K562 (cell line): Measurements from ENCODE around the gene ZNF750. TPM values are rescaled to one million over a fixed set of nuclear protein-coding genes. Genes with fewer than 3 reads are reported as not detected.
A peak's percentile ranks its signal among the peaks of the same experiment; 100 is the strongest.

Source experiments
- ATAC-seq: fragments of 200-7000 bp; cut with Tn5 transposase; 3 replicates; pipeline ENCODE4 v1.9.1; 2020; ENCODE audit warnings: moderate library complexity
- BruUV-seq: library from RNA; stranded (reverse); fragments of 400-500 nt; replicated peaks from 2 replicates; lab custom pipeline; 2021; lab: Mats Ljungman, UMichigan
- CTCF ChIA-PET: fragments of 300-600 bp; formaldehyde crosslinking; extraction: SDS; loops from one replicate; lab custom pipeline; 2021; ENCODE audit warnings: low intra/inter-chr PET ratio; lab: Yijun Ruan, JAX
- POLR2A ChIA-PET: fragments of 300-600, 350-650 bp; sonication (Branson Sonifier 250); formaldehyde crosslinking; extraction: SDS; loops from one replicate; lab custom pipeline; 2021; ENCODE audit warnings: antibody characterized with exemption, inconsistent platforms; lab: Yijun Ruan, JAX
- DNase-seq, 4 experiments: peaks; one replicate each; pipeline versions ENCODE4 v3.0.0 to v3.0.0-alpha.2; 2011 to 2018; ENCODE audit warnings: low spot score in 3 of 4, mixed read lengths in 3 of 4; ENCODE audit errors: extremely low read depth in 1 of 4
- FAIRE-seq: peaks from 2 replicates; lab custom pipeline; 2011; peaks lifted over from hg19 to GRCh38; lab: Jason Lieb, UNC
- H2AFZ ChIP-seq: 2 replicates; pipeline ENCODE4 v1.6.0; 2011; ENCODE audit warnings: low read depth, low read length, control low read depth, inconsistent platforms
- H3K27ac ChIP-seq: fragments of 200-600 bp; 3 replicates; pipeline ENCODE4 v1.8.0; 2011; ENCODE audit warnings: low read depth, mild to moderate bottlenecking, control low read depth, inconsistent platforms, low read length, moderate library complexity, mixed read lengths; ENCODE audit errors: extremely low read depth
- H3K27me3 ChIP-seq, 2 experiments: fragments of 300-600 bp in 1 of 2; 2 replicates in 1 of 2; 3 replicates in 1 of 2; pipeline versions ENCODE4 v1.6.0 to v1.8.0; 2011; ENCODE audit warnings: inconsistent platforms in 2 of 2, low read length in 2 of 2, mild to moderate bottlenecking in 1 of 2, mixed read lengths in 1 of 2, moderate library complexity in 1 of 2; ENCODE audit not compliant: control insufficient read depth in 2 of 2, insufficient read depth in 2 of 2
- H3K36me3 ChIP-seq: fragments of 300-600 bp; 3 replicates; pipeline ENCODE4 v1.8.0; 2011; ENCODE audit warnings: mild to moderate bottlenecking, low read length, inconsistent platforms; ENCODE audit not compliant: control insufficient read depth, insufficient read depth
- H3K4me1 ChIP-seq, 2 experiments: fragments of 200-600 bp in 1 of 2; replicated peaks in 1 of 2; 2 replicates in 1 of 2; 3 replicates in 1 of 2; pipeline versions ENCODE4 v1.5.1 to v1.8.0; 2011; ENCODE audit warnings: inconsistent platforms in 2 of 2, low read length in 2 of 2, mild to moderate bottlenecking in 1 of 2, mixed read lengths in 1 of 2, moderate library complexity in 1 of 2; ENCODE audit not compliant: control insufficient read depth in 2 of 2, insufficient read depth in 2 of 2
- H3K4me2 ChIP-seq: 2 replicates; pipeline ENCODE4 v1.6.1; 2011; ENCODE audit warnings: low read length, control low read depth, inconsistent platforms, mixed read lengths; ENCODE audit not compliant: insufficient read depth
- H3K4me3 ChIP-seq: fragments of 200-600 bp; sonication (generic), shearing (Covaris generic); 2 replicates; pipeline ENCODE4 v1.5.1; 2016; ENCODE audit warnings: control low read depth, inconsistent platforms
- H3K79me2 ChIP-seq: fragments of 200-600 bp; 3 replicates; pipeline ENCODE4 v1.8.0; 2011; ENCODE audit warnings: low read length, inconsistent platforms; ENCODE audit not compliant: control insufficient read depth, insufficient read depth
- H3K9ac ChIP-seq, 2 experiments: 2 replicates each; pipeline versions ENCODE4 v1.6.0 to v1.6.1; 2011; ENCODE audit warnings: low read depth in 2 of 2, low read length in 2 of 2, control low read depth in 1 of 2, inconsistent platforms in 1 of 2, mild to moderate bottlenecking in 1 of 2, mixed read lengths in 1 of 2; ENCODE audit not compliant: insufficient read depth in 1 of 2
- H3K9me1 ChIP-seq: one replicate; pipeline ENCODE4 v1.6.0; 2011; ENCODE audit warnings: inconsistent platforms, mild to moderate bottlenecking, low read length, moderate library complexity; ENCODE audit not compliant: control insufficient read depth, insufficient read depth
- H3K9me3 ChIP-seq: replicated peaks from 2 replicates; pipeline ENCODE4 v1.5.1; 2011; ENCODE audit warnings: low read depth, low read length, inconsistent platforms; ENCODE audit not compliant: control insufficient read depth, insufficient read depth
- H4K20me1 ChIP-seq: replicated peaks from 2 replicates; pipeline ENCODE4 v1.6.1; 2011; ENCODE audit warnings: low read length, inconsistent platforms, mixed read lengths; ENCODE audit not compliant: control insufficient read depth, insufficient read depth
- ETV1 ChIP-seq: fragments of 450-650 bp; conservative IDR thresholded peaks from 2 replicates; pipeline ENCODE4 v1.6.1; 2016; ENCODE audit warnings: missing genetic modification characterization, control low read depth, low read depth, missing compliant biosample characterization
- GABPB2 ChIP-seq: fragments of 250-450 bp; sonication (Bioruptor Pico); conservative IDR thresholded peaks from 2 replicates; pipeline ENCODE4 v1.5.1; 2021; ENCODE audit warnings: mild to moderate bottlenecking
- HDAC1 ChIP-seq, 2 experiments: fragments of 450-650 bp; IDR thresholded peaks; 2 replicates each; pipeline ENCODE4 v1.6.1; 2016 to 2017; ENCODE audit warnings: inconsistent platforms in 1 of 2, mild to moderate bottlenecking in 1 of 2, moderate library complexity in 1 of 2
- MTA2 ChIP-seq: fragments of 450-650 bp; IDR thresholded peaks from 2 replicates; pipeline ENCODE4 v1.6.1; 2016; ENCODE audit warnings: low read depth
- NFRKB ChIP-seq: fragments of 450-650 bp; IDR thresholded peaks from 2 replicates; pipeline ENCODE4 v1.6.1; 2016; ENCODE audit warnings: low read depth
- SOX6 ChIP-seq: fragments of 450-650 bp; IDR thresholded peaks from 2 replicates; pipeline ENCODE4 v1.6.1; 2014; ENCODE audit warnings: mild to moderate bottlenecking
- SRSF1 ChIP-seq: fragments of 200-400 bp; formaldehyde crosslinking; IDR thresholded peaks from 2 replicates; pipeline ENCODE4 v1.6.1; 2017; ENCODE audit warnings: mild to moderate bottlenecking, low read depth, low read length, moderate library complexity
- U2AF2 ChIP-seq: fragments of 200-400 bp; formaldehyde crosslinking; optimal IDR thresholded peaks from 2 replicates; pipeline ENCODE3; 2017; ENCODE audit warnings: low read depth, mild to moderate bottlenecking, low read length
- ZNF143 ChIP-seq: sonication (generic); formaldehyde crosslinking; IDR thresholded peaks from 2 replicates; pipeline ENCODE4 v1.9.0; 2022; ENCODE audit warnings: mild to moderate bottlenecking, missing genetic modification reagents
- ZNF165 ChIP-seq: fragments of 250-450 bp; sonication (Bioruptor Pico); IDR thresholded peaks from 2 replicates; pipeline ENCODE4 v1.4.0; 2020; ENCODE audit warnings: borderline replicate concordance
- ZNF253 ChIP-seq: fragments of 250-450 bp; sonication (Bioruptor Pico); conservative IDR thresholded peaks from 2 replicates; pipeline ENCODE4 v1.6.1; 2021; ENCODE audit warnings: mild to moderate bottlenecking
- ZNF586 ChIP-seq: fragments of 450-650 bp; formaldehyde crosslinking; conservative IDR thresholded peaks from 2 replicates; pipeline ENCODE4 v1.4.0; 2020; ENCODE audit warnings: mild to moderate bottlenecking, moderate library complexity
- ZNF699 ChIP-seq: fragments of 250-450 bp; sonication (Bioruptor Pico); IDR thresholded peaks from 2 replicates; pipeline ENCODE4 v1.8.0; 2021; ENCODE audit warnings: mild to moderate bottlenecking, moderate library complexity; ENCODE audit not compliant: insufficient replicate concordance
- ZNF717 ChIP-seq: fragments of 250-450 bp; sonication (Bioruptor Pico); IDR thresholded peaks from 2 replicates; pipeline ENCODE4 v1.5.0; 2021
- ZNF77 ChIP-seq: fragments of 250-450 bp; sonication (Bioruptor Pico); IDR thresholded peaks from 2 replicates; pipeline ENCODE4 v1.5.0; 2020
- WGBS: fragments of 100-300 bp; shearing (Covaris generic); methylation state at CpG from one replicate; pipeline ENCODE4 v1.1.6; 2016; ENCODE audit warnings: low coverage, mixed read lengths; ENCODE audit not compliant: insufficient coverage; ENCODE audit errors: missing lambda C conversion rate; 5-methylcytosine and 5-hydroxymethylcytosine counted together
- in situ Hi-C: fragments of 300-500 bp; cut with MboI; formaldehyde crosslinking; loops from 4 replicates; pipeline ENCODE4 v1.15.0; 2018; ENCODE audit warnings: inconsistent platforms, mixed read lengths
- intact Hi-C: fragments of 100-400 bp; cut with micrococcal nuclease; formaldehyde crosslinking; loops from 2 replicates; pipeline ENCODE4 v1.14.2; 2022
- polyA plus RNA-seq, 8 experiments: library from polyadenylated mRNA; depleted of rRNA in 4 of 8; stranded (reverse) in 5 of 8; unstranded in 3 of 8; fragments of >200 nt; fragmentation: Nextera tagmentation in 2 of 8; fragmentation: Illumina TruSeq in 1 of 8; extraction: Ambion mirVana in 2 of 8; extraction: Trizol in 1 of 8; gene quantifications; 2 replicates each; pipeline versions ENCODE4 v1.2.1 to v1.2.3, GENCODE V29; 2011 to 2014; ENCODE audit warnings: inconsistent platforms in 1 of 8, missing spikeins in 1 of 8
- total RNA-seq, 7 experiments: library from RNA; depleted of rRNA in 6 of 7; stranded (reverse); fragments of >200 nt in 6 of 7; fragmentation: Illumina TruSeq in 2 of 7; extraction: Trizol in 2 of 7; gene quantifications; 2 replicates each; pipeline versions ENCODE4 v1.2.1 to v1.2.3, GENCODE V29; 2011 to 2021; ENCODE audit warnings: low replicate concordance in 1 of 7
- TF ChIP-seq, protein P1 (sequence below), 2 experiments: fragments of 450-650 bp in 1 of 2; sonication (generic) in 1 of 2; formaldehyde crosslinking in 1 of 2; IDR thresholded peaks; 2 replicates each; pipeline versions ENCODE4 v1.7.1 to v1.9.0; 2016 to 2022; ENCODE audit warnings: inconsistent platforms in 1 of 2, mild to moderate bottlenecking in 1 of 2, missing genetic modification reagents in 1 of 2

The ZNF750 gene
- total and polyA plus RNA-seq, 9 of the 15 experiments (the other 6 are each of a cell fraction or from before 2014, with no cell fraction given): not detected

DNA sequence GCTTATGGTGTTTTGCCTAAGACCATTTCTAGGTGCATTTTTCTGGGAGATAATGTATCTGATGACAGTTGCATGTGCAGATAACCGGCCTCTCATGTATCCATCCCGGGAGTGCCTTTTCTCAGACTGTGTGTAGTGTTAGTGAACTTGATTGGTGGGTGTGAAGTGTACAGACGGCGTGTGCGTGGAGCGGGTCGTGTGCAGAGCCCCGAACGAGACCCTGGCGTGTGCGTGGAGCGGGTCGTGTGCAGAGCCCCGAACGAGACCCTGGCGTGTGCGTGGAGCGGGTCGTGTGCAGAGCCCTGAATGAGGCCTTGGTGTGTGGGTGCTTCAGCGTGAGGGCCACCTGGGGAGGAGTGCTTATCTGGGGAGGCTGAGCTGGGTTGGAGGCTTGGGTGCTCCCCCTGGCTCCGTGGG, 28.9 kb upstream of the ZNF750 start:
- Histone ChIP-seq H4K20me1 (no peaks in the 10 kb centered on the region), H3K27ac (peak overlapping the region; percentile 74), H3K27me3 (no peaks in the 10 kb centered on the region), H3K9me1 (no peaks in the 10 kb centered on the region), H2AFZ (peak overlapping the region; percentile 58), H3K9me3 (no peaks in the 10 kb centered on the region), H3K36me3 (peaks cover 32% of the 10 kb centered on the region; the same call in 2 of the 3 replicates), H3K4me3 (no peak overlapping the region; the same call in 1 of the 2 replicates), H3K9ac (peak overlapping the region; percentile 42 to 89), H3K4me2 (peak overlapping the region; percentile 73), H3K4me1 (peaks cover 28 to 76% of the 10 kb centered on the region in 2 experiments), H3K79me2 (peaks cover 30% of the 10 kb centered on the region)
- ChIA-PET CTCF (no interaction called here), POLR2A (interaction anchor here (0.7 to 1.8 kb wide), 2 partner anchors 9 to 16 kb away, joined by 3 to 6 read pairs; no protein-coding TSS in a partner anchor)
- no TSS peak for BruUV-seq
- FAIRE-seq (peak; percentile 95), ATAC-seq (peak; percentile 70), DNase-seq (peak; percentile 71 to 78 (median 72))
- intact Hi-C loops: no loop called here
- WGBS: 2% methylated on average over 21 of the region's 21 CpGs
- in situ Hi-C loops: no loop called here
- TF ChIP-seq GABPB2 (CRISPR knock-in tag) (no peak), ZNF165 (no peak), HDAC1 (IDR thresholded peaks at IDR 0.05) (peak in 1 of 2 experiments; percentile 75; a peak in 2 of 4 replicates), ZNF253 (CRISPR knock-in tag) (no peak), ETV1 (tag) (no peak), ZNF143 (no peak), SRSF1 (no peak), ZNF699 (CRISPR knock-in tag) (no peak), SOX6 (peak; percentile 56), ZNF717 (CRISPR knock-in tag) (no peak), ZNF586 (CRISPR knock-in tag) (no peak), ZNF77 (CRISPR knock-in tag) (no peak), U2AF2 (no peak), MTA2 (peak; percentile 78), NFRKB (no peak)
- TF ChIP-seq, protein P1, sequence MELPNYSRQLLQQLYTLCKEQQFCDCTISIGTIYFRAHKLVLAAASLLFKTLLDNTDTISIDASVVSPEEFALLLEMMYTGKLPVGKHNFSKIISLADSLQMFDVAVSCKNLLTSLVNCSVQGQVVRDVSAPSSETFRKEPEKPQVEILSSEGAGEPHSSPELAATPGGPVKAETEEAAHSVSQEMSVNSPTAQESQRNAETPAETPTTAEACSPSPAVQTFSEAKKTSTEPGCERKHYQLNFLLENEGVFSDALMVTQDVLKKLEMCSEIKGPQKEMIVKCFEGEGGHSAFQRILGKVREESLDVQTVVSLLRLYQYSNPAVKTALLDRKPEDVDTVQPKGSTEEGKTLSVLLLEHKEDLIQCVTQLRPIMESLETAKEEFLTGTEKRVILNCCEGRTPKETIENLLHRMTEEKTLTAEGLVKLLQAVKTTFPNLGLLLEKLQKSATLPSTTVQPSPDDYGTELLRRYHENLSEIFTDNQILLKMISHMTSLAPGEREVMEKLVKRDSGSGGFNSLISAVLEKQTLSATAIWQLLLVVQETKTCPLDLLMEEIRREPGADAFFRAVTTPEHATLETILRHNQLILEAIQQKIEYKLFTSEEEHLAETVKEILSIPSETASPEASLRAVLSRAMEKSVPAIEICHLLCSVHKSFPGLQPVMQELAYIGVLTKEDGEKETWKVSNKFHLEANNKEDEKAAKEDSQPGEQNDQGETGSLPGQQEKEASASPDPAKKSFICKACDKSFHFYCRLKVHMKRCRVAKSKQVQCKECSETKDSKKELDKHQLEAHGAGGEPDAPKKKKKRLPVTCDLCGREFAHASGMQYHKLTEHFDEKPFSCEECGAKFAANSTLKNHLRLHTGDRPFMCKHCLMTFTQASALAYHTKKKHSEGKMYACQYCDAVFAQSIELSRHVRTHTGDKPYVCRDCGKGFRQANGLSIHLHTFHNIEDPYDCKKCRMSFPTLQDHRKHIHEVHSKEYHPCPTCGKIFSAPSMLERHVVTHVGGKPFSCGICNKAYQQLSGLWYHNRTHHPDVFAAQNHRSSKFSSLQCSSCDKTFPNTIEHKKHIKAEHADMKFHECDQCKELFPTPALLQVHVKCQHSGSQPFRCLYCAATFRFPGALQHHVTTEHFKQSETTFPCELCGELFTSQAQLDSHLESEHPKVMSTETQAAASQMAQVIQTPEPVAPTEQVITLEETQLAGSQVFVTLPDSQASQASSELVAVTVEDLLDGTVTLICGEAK (IDR thresholded peaks at IDR 0.05): no peak
- TF ChIP-seq, protein P1 (CRISPR knock-in tag; IDR thresholded peaks at IDR 0.05): no peak
